Activated CD4-positive, alpha-beta memory T cell treated with anti-CD3 and anti-CD28 coated beads, Interleukin-2, amount 10 ng/mL, durations not matched to agents 7 days and 5 days (primary cell): Measurements from ENCODE around the gene CKB. TPM values are rescaled to one million over a fixed set of nuclear protein-coding genes. Genes with fewer than 3 reads are reported as not detected.

Experiments used
- CTCF ChIA-PET: fragments of 350-600 bp; sonication (Branson Sonifier 250); formaldehyde crosslinking; loops from one replicate; lab custom pipeline; 2021; ENCODE audit warnings: antibody characterized with exemption, inconsistent platforms; lab: Charles Lee
- POLR2A ChIA-PET: fragments of 350-600 bp; sonication (Branson Sonifier 250); formaldehyde crosslinking; loops from one replicate; lab custom pipeline; 2021; ENCODE audit warnings: antibody characterized with exemption; lab: Charles Lee
- DNase-seq: peaks from one replicate; pipeline ENCODE4 v3.0.0-alpha.2; 2020
- H3K27ac Mint-ChIP-seq: one replicate; pipeline ENCODE4 v1.8.0; 2021; ENCODE audit warnings: mild to moderate bottlenecking, mixed read lengths
- H3K27me3 Mint-ChIP-seq: one replicate; pipeline ENCODE4 v1.8.0; 2021; ENCODE audit warnings: mixed read lengths
- H3K36me3 Mint-ChIP-seq: one replicate; pipeline ENCODE4 v1.8.0; 2021; ENCODE audit warnings: low read depth, mixed read lengths
- H3K4me1 Mint-ChIP-seq: one replicate; pipeline ENCODE4 v1.8.0; 2021; ENCODE audit warnings: mixed read lengths
- H3K4me3 Mint-ChIP-seq: one replicate; pipeline ENCODE4 v1.8.0; 2021; ENCODE audit warnings: mild to moderate bottlenecking, mixed read lengths
- H3K9me3 Mint-ChIP-seq: one replicate; pipeline ENCODE4 v1.8.0; 2021; ENCODE audit warnings: mixed read lengths
- total RNA-seq, 2 experiments: library from RNA; stranded (reverse); gene quantifications; one replicate each; pipeline ENCODE4 v1.2.3, GENCODE V29; 2021

CKB gene
- total RNA-seq, 2 experiments from 2014 or later: 3.8 to 5.5 TPM

GRCh38 chr14:103558071-103558882 lies 35.6 kb upstream of the CKB start:
- ChIA-PET CTCF (interaction anchor here (1.0 to 2.6 kb wide), 5 partner anchors 11 to 72 kb away, joined by 3 to 11 read pairs (median 3); no protein-coding TSS in a partner anchor), POLR2A (interaction anchor here (0.8 to 1.5 kb wide), 2 partner anchors 9 to 35 kb away, joined by 3 read pairs; no protein-coding TSS in a partner anchor)
- no peak overlapping the region for H3K4me3 Mint-ChIP-seq
- DNase-seq: no peak
- H3K27ac Mint-ChIP-seq: no peak overlapping the region
- peaks cover 45% of the 10 kb centered on the region for H3K36me3 Mint-ChIP-seq
- H3K9me3 Mint-ChIP-seq: no peaks in the 10 kb centered on the region
- no peaks in the 10 kb centered on the region for H3K27me3 Mint-ChIP-seq
- H3K4me1 Mint-ChIP-seq: peaks cover 46% of the 10 kb centered on the region

GRCh38 chr14:103556946-103557758 lies 34.5 kb upstream of the CKB start:
- H3K4me1 Mint-ChIP-seq: peaks cover 44% of the 10 kb centered on the region
- H3K4me3 Mint-ChIP-seq: no peak overlapping the region
- no peak overlapping the region for H3K27ac Mint-ChIP-seq
- H3K36me3 Mint-ChIP-seq: peaks cover 42% of the 10 kb centered on the region
- POLR2A ChIA-PET: interaction anchor here (0.8 to 1.5 kb wide), 2 partner anchors 7 to 29 kb away, joined by 3 read pairs; no protein-coding TSS in a partner anchor
- no peaks in the 10 kb centered on the region for H3K27me3 Mint-ChIP-seq
- DNase-seq: no peak
- CTCF ChIA-PET: interaction anchor here (1.1 to 2.6 kb wide), 2 partner anchors 10 to 38 kb away, joined by 4 to 11 read pairs; no protein-coding TSS in a partner anchor
- H3K9me3 Mint-ChIP-seq: no peaks in the 10 kb centered on the region

GRCh38 chr14:103555559-103556337 lies 33.1 kb upstream of the CKB start:
- CTCF ChIA-PET: interaction anchor here (2.6 kb wide), 1 partner anchor 37 kb away, joined by 11 read pairs; no protein-coding TSS in a partner anchor
- Mint-ChIP-seq H3K36me3 (peaks cover 32% of the 10 kb centered on the region), H3K9me3 (no peaks in the 10 kb centered on the region), H3K27me3 (no peaks in the 10 kb centered on the region), H3K4me1 (peaks cover 32% of the 10 kb centered on the region), H3K4me3 (no peak overlapping the region), H3K27ac (no peak overlapping the region)
- POLR2A ChIA-PET: no interaction called here
- DNase-seq: no peak

- Mint-ChIP-seq H3K36me3 (peaks cover 8% of the 10 kb centered on the region), H3K4me3 (no peak overlapping the region), H3K4me1 (peaks cover 6% of the 10 kb centered on the region), H3K27me3 (no peaks in the 10 kb centered on the region), H3K9me3 (no peaks in the 10 kb centered on the region), H3K27ac (no peak overlapping the region)
- ChIA-PET CTCF (no interaction called here), POLR2A (interaction anchor here (1.0 kb wide), 1 partner anchor 9 kb away, joined by 3 read pairs; the partner anchor contains the start of gene BAG5)
- no peak for DNase-seq
Observed at GRCh38 chr14:103552846-103553210, 30.2 kb upstream of the CKB start.

GRCh38 chr14:103552011-103552845 lies 29.6 kb upstream of the CKB start:
- ChIA-PET CTCF (no interaction called here), POLR2A (interaction anchor here (1.0 kb wide), 1 partner anchor 10 kb away, joined by 3 read pairs; the partner anchor contains the start of gene BAG5)
- peaks cover 4% of the 10 kb centered on the region for H3K4me1 Mint-ChIP-seq
- H3K36me3 Mint-ChIP-seq: peaks cover 8% of the 10 kb centered on the region
- no peak for DNase-seq
- no peak overlapping the region for H3K4me3 Mint-ChIP-seq
- no peaks in the 10 kb centered on the region for H3K27me3 Mint-ChIP-seq
- no peak overlapping the region for H3K27ac Mint-ChIP-seq
- no peaks in the 10 kb centered on the region for H3K9me3 Mint-ChIP-seq

GRCh38 chr14:103551338-103551762 lies 28.7 kb upstream of the CKB start:
- DNase-seq: no peak
- ChIA-PET POLR2A (no interaction called here), CTCF (no interaction called here)
- Mint-ChIP-seq H3K4me3 (no peak overlapping the region), H3K36me3 (peaks cover 6% of the 10 kb centered on the region), H3K9me3 (no peaks in the 10 kb centered on the region), H3K27me3 (no peaks in the 10 kb centered on the region), H3K27ac (no peak overlapping the region), H3K4me1 (no peaks in the 10 kb centered on the region)

- POLR2A ChIA-PET: no interaction called here
- CTCF ChIA-PET: interaction anchor here (1.0 kb wide), 1 partner anchor 32 kb away, joined by 5 read pairs; no protein-coding TSS in a partner anchor
Observed at GRCh38 chr14:103550451-103551337, 28.1 kb upstream of the CKB start.

GRCh38 chr14:103549361-103550311 lies 27.0 kb upstream of the CKB start:
- ChIA-PET POLR2A (interaction anchor here (0.8 kb wide), 1 partner anchor 8 kb away, joined by 3 read pairs; no protein-coding TSS in a partner anchor), CTCF (interaction anchor here (1.0 kb wide), 1 partner anchor 31 kb away, joined by 5 read pairs; no protein-coding TSS in a partner anchor)
- Mint-ChIP-seq H3K27ac (no peak overlapping the region), H3K4me1 (no peaks in the 10 kb centered on the region), H3K27me3 (no peaks in the 10 kb centered on the region), H3K9me3 (no peaks in the 10 kb centered on the region), H3K36me3 (peaks cover under 1% of the 10 kb centered on the region), H3K4me3 (no peak overlapping the region)
- no peak for DNase-seq

More at GRCh38 chr14:103550451-103551337, 28.1 kb upstream of the CKB start:
- H3K27ac Mint-ChIP-seq: no peak overlapping the region
- H3K4me1 Mint-ChIP-seq: no peaks in the 10 kb centered on the region
- H3K4me3 Mint-ChIP-seq: no peak overlapping the region
- no peak for DNase-seq
- no peaks in the 10 kb centered on the region for H3K9me3 Mint-ChIP-seq
- H3K36me3 Mint-ChIP-seq: peaks cover 6% of the 10 kb centered on the region
- H3K27me3 Mint-ChIP-seq: no peaks in the 10 kb centered on the region

GRCh38 chr14:103548463-103549351 lies 26.1 kb upstream of the CKB start:
- POLR2A ChIA-PET: no interaction called here

More at GRCh38 chr14:103548463-103549351, 26.1 kb upstream of the CKB start:
- DNase-seq: no peak
- H3K4me1 Mint-ChIP-seq: no peaks in the 10 kb centered on the region
- CTCF ChIA-PET: interaction anchor here (3.7 kb wide), 1 partner anchor 31 kb away, joined by 25 read pairs; no protein-coding TSS in a partner anchor
- no peaks in the 10 kb centered on the region for H3K9me3 Mint-ChIP-seq
- no peaks in the 10 kb centered on the region for H3K27me3 Mint-ChIP-seq
- H3K36me3 Mint-ChIP-seq: no peaks in the 10 kb centered on the region
- no peak overlapping the region for H3K27ac Mint-ChIP-seq
- H3K4me3 Mint-ChIP-seq: no peak overlapping the region
